OCI-M1 (cell line): Measurements from ENCODE around the gene WNT2.
A peak's percentile ranks its signal among the peaks of the same experiment; 100 is the strongest.
"Not testable (repeated sequence)": the region's sequence is repeated elsewhere in the genome, so short reads cannot be mapped to it uniquely, and the experiment has no call there.

Source experiments
- DNase-seq: peaks from one replicate; lab custom pipeline; 2025; lab: John Stamatoyannopoulos, UW

WNT2 gene

GRCh38 chr7:117262546-117262945, 60.3 kb downstream of the WNT2 start:
- DNase-seq, result no peak

DNA sequence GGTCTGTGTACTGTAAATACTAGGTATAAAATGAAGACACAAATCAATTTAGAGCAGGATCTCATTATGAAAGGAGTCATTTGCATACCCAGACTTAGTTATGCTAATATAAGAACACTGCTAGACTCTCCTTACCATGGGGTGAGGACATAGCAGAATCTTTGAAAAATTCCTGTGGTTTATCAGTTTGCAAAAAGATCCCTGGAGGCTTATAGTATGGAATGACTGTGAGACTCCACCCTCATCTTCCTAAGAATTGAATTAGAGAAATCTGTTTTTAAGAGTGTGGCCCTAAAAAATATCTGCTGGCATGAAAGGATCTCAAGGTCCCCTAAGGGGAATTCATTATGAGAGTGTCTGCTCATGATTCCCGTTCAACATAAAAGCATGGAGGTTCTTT, 63.2 kb downstream of the WNT2 start:
- DNase-seq, result no peak

DNA sequence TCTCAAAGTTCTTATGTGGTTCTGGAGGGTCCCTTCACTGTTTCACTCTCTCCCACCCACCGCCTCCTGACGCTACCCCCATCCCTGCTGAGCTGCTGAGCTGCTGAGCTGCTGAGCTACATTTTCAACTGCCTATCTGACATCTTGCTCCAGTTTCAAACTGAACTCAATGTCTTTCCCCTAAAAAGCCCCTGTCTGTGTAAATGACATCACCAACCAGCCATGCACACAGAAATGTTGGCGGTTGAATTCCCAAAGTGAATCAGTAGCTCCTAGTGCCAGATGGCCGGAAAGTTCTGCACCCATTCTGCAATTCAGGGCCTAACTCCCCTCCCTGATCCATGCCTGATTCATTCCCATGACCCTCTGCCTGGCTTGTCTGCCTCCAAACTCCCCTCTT, 71.2 kb downstream of the WNT2 start:
- no peak for DNase-seq

GRCh38 chr7:117250801-117251200, 72.1 kb downstream of the WNT2 start:
- DNase-seq, result no peak

DNA sequence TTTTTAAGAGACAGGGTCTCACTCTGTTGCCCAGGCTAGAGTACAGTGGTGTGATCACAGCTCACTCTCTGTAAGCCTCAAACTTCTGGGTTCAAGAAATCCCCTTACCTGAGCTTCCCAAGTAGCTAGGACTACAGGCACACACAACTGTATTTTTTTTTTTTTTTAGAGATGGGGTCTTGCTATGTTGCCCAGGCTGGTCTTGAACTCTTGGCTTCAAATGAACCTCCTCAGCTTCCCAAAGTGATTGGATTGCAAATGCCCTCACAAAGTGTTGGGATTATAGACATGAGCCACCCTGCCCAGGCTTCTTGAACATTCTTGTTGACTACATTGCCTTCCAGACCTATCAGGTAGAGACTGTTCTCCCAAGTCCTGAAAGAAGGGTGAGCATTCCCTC, 72.6 kb downstream of the WNT2 start:
- DNase-seq, result no peak

GRCh38 chr7:117249696-117250095, 73.2 kb downstream of the WNT2 start:
- no peak for DNase-seq

DNA sequence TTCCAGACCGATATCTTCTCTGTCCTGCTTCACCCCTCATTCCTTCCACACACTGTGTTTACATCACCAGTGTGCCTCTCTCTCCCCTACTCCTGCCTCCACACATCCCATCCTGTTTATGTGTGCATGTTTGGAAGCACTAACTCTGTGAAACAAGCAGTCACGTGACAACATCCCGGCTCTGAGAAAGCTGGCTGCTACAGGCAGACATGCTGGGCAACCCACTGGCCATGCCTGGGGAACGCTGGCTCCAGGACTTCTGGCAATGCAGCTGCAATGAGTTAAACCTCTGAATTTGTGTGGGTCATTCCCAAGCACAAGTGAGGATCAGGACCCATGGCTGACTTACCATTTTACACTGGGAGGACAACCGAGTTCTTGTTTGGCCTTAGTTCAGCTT, 74.0 kb downstream of the WNT2 start:
- DNase-seq, result no peak

DNA sequence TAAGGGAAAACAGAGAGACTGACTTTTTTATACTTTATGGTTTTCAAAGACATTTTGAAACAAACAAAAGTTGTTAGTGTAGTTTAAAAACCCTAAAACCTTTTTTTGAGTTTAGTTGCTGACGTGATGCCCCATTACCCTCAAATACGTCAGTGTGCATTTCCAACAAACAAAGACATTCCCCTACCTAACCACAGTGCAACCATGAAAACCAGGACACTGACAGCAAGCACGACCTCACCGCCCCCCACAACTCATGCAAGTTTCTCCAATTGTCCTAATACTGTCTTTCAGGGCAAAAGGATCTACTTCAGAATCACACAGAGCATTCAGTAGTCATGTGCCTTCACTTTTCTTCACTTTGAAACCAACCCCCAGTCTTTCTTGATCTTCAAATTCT, 75.0 kb downstream of the WNT2 start:
- DNase-seq, result no peak

DNA sequence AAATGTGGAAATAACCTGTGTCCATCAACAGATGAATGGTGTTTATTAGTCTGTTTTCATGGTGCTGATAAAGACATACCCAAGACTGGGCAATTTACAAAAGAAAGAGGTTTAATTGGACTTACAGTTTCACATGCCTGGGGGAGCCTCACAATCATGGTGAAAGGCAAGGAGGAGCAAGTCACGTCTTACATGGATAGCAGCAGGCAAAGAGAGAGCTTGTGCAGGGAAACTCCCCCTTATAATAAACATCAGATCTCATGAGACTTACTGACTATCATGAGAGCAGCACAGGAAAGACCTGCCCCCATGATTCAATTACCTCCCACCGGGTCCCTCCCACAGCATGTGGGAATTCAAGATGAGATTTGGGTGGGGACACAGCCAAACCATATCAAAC, 77.2 kb downstream of the WNT2 start:
- DNase-seq, result not testable (repeated sequence)

GRCh38 chr7:117243390-117243789, 79.5 kb downstream of the WNT2 start:
- DNase-seq, result no peak

GRCh38 chr7:117241088-117241487, 81.8 kb downstream of the WNT2 start:
- no peak for DNase-seq

GRCh38 chr7:117238937-117239336, 83.9 kb downstream of the WNT2 start:
- DNase-seq, result no peak

DNA sequence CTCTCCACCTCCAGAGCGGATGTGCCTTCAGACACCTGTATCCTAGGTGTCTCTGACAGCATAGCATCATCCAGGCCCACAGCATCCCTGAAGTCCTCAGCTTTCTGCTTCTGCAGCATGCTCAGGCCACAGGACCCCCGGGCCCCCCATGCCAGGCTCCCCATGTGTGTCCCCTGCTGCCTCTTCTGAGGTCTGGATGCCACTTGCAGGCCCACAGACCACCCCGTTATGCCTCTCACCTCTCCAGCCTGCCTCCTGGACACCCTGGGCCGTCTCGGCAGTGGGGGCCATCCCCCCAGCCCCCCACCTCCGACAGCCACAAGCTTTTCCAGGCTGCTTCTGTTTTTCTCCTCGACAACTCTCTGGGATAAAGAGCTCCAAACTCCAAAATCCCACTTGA, 84.4 kb downstream of the WNT2 start:
- DNase-seq, result no peak

DNA sequence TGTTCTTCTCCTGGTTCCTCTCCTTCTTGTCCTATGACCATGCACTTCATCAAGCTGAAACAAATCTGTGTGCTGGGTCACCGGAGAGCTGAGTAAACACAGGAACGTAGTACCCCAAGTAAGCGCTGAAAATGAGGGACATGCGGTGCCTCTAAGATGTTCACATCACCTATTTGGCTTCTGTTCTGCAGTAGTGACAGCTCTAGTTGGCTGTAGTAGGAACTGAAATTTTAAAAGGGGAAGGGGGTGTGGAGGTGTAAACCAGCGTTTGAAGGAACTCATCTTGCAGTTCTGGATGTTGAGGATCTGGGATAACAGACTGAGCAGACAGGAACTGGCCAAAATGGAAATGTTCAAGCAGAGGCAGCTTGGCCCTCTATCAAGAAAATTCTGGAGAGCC, 85.2 kb downstream of the WNT2 start:
- no peak for DNase-seq

DNA sequence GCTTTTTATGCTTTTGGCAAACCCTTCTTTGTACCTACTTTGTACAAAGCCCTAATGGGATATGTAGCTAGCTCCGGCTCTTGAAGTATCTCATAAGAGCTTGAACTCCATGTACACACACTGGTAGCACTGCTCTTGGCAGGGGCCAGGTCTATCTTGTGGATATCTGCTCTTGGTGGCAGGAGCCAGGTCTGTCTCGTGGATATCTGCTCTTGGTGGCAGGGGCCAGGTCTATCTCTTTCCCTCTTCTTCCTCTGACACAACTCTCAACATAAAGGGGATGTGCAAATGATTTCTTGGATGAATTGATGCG, 91.9 kb downstream of the WNT2 start:
- DNase-seq, result peak; percentile 32

GRCh38 chr7:117230276-117231046, 92.4 kb downstream of the WNT2 start:
- peak; percentile 82 for DNase-seq

- peak; percentile 19 for DNase-seq
Measured at GRCh38 chr7:117229350-117229749, 93.5 kb downstream of the WNT2 start.

DNA sequence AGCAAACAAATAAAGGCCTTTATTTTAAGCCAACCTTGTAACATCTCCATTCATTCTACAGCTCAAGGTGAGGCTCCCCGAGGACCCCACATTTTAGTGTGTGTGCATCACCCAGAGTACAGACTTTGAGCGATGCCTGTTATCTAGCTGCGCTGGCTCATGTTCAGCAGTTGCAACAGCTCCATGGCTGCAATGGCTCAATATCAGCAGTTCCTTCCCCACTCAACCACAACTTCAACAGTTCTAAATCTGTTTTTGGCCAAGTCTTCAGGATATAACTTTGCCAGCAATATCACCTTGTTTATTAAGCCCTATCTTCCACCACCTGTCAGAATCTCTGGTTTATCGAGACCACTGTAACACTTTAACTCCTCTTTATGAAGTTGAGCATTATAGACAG, 95.8 kb downstream of the WNT2 start:
- peak; percentile 72 for DNase-seq

GRCh38 chr7:117225536-117225935, 97.3 kb downstream of the WNT2 start:
- DNase-seq, result no peak
